Upper lobe of left lung (tissue), 4 donors: ENCODE results near the gene GLIS1.

Experiments
- CTCF ChIP-seq, 6 experiments: fragments of 450-650 bp in 4 of 6; fragments of 200-600 bp in 2 of 6; sonication (generic) in 2 of 6; IDR thresholded peaks; one replicate each; pipeline ENCODE4 v1.5.1; 2016 to 2019; ENCODE audit warnings: antibody characterized with exemption in 6 of 6
- EP300 ChIP-seq, 4 donors: sonication (generic); formaldehyde crosslinking; IDR thresholded peaks; one replicate each; pipeline ENCODE4 v1.5.1; 2017; ENCODE audit warnings: antibody characterized with exemption in 4 of 4, control low read depth in 2 of 4

GRCh38 chr1:53532912-53533311 lies 206.1 kb downstream of the GLIS1 start:
- TF ChIP-seq EP300 (IDR thresholded peaks at IDR 0.05): no peak
- no peak for TF ChIP-seq CTCF (IDR thresholded peaks at IDR 0.05)
